GM12892 (cell line): ENCODE data around the gene PGBD4.

Experiments used
- POLR2A ChIP-seq: IDR thresholded peaks from 2 replicates; pipeline ENCODE4 v1.6.1; 2011; ENCODE audit warnings: low read depth, low read length, control low read depth
- POLR2AphosphoS5 ChIP-seq: IDR thresholded peaks from 2 replicates; pipeline ENCODE4 v1.6.1; 2011; ENCODE audit warnings: low read depth, low read length, control low read depth
- TAF1 ChIP-seq: IDR thresholded peaks from 2 replicates; pipeline ENCODE4 v1.6.1; 2011; ENCODE audit warnings: low read depth, mild to moderate bottlenecking, control low read depth, low read length, borderline replicate concordance

DNA sequence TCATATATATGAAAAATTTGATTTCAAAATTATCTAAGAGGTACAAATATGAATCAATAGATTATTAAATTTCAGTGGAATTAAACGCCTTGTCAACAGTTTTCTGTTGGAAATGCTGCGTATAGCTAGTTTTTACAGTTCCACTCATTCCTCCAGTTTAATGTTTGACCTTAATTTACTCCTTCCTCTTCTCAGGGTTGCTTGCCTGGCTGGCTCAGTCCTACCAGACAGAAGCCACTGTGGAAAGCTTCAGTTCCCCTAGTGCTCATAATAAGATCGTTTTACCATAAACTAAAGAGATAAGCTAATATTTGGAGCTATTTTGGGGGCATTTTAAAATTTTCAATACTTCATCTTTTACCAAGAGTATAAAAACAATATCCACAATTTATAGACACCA, 23.0 kb upstream of the PGBD4 start:
- TF ChIP-seq TAF1: no peak
- no peak for TF ChIP-seq POLR2A
- no peak for TF ChIP-seq POLR2AphosphoS5
